ENCODE data around the gene PIP5KL1. TPM values are rescaled to one million over a fixed set of nuclear protein-coding genes. Genes with fewer than 3 reads are reported as not detected.
A peak's percentile ranks its signal among the peaks of the same experiment; 100 is the strongest.

The PIP5KL1 gene
- total RNA-seq, 3 donors from 2014 or later (not counting 1 experiment from before 2014, with no cell fraction given) = 0.52 to 1.4 (median 0.97) TPM

DNA sequence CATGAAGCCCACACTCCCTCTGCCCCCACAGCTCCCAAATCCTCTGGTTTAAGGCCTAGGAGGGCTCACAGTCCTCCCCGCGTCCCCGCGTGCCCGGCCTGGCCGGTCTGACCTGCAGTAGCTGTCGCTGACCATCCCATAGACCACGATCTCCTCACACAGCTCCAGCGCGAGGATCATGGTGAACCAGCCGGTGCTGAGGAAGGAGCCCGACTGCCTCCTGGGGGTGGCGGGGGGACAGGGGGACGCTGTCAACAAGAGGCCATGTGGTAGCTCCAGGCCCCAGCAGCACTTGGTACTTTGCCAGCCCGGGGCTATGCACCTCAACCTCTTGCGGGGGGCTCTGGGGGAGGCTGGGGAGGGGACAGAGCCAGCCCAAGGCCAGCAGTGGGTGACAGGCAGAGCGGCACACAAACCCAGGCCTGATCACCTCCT, 20.7 kb downstream of the PIP5KL1 start:
- H3K4me3 ChIP-seq (ENCODE audit: low read length) = no peak overlapping the region
- no peak for ATAC-seq
- peaks cover 16 to 30% of the 10 kb centered on the region in 2 donors for H3K4me1 Mint-ChIP-seq
- H3K9me3 Mint-ChIP-seq = no peaks in the 10 kb centered on the region
- H3K27ac ChIP-seq (ENCODE audit: low read length) = peak overlapping the region; percentile 18
- H3K9me3 ChIP-seq (ENCODE audit: control insufficient read depth, insufficient read depth, low read length) = no peaks in the 10 kb centered on the region
- peaks cover 36% of the 10 kb centered on the region for H3K36me3 ChIP-seq (ENCODE audit: control insufficient read depth, insufficient read depth, low read length)
- H3K27me3 Mint-ChIP-seq (ENCODE audit: low read depth in 2 of 2) = no peaks in the 10 kb centered on the region
- intact Hi-C loops (cut with micrococcal nuclease) = loop anchor here (10.0 kb wide), 1 partner anchor 685 kb away; no protein-coding TSS in a partner anchor
- no peak overlapping the region for H3K27ac Mint-ChIP-seq
- H3K4me3 Mint-ChIP-seq = no peak overlapping the region
- DNase-seq = no peak
- WGBS (ENCODE audit: insufficient coverage) = 79% methylated on average over 17 of the region's 17 CpGs
- H3K4me1 ChIP-seq (ENCODE audit: control insufficient read depth, insufficient read depth, low read length) = peaks cover 44% of the 10 kb centered on the region
- no peaks in the 10 kb centered on the region for H3K27me3 ChIP-seq (ENCODE audit: control insufficient read depth, insufficient read depth, low read length)
- TF ChIP-seq, protein P1, sequence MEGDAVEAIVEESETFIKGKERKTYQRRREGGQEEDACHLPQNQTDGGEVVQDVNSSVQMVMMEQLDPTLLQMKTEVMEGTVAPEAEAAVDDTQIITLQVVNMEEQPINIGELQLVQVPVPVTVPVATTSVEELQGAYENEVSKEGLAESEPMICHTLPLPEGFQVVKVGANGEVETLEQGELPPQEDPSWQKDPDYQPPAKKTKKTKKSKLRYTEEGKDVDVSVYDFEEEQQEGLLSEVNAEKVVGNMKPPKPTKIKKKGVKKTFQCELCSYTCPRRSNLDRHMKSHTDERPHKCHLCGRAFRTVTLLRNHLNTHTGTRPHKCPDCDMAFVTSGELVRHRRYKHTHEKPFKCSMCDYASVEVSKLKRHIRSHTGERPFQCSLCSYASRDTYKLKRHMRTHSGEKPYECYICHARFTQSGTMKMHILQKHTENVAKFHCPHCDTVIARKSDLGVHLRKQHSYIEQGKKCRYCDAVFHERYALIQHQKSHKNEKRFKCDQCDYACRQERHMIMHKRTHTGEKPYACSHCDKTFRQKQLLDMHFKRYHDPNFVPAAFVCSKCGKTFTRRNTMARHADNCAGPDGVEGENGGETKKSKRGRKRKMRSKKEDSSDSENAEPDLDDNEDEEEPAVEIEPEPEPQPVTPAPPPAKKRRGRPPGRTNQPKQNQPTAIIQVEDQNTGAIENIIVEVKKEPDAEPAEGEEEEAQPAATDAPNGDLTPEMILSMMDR (IDR thresholded peaks at IDR 0.05) = no peak
- no peaks in the 10 kb centered on the region for H3K36me3 Mint-ChIP-seq

DNA sequence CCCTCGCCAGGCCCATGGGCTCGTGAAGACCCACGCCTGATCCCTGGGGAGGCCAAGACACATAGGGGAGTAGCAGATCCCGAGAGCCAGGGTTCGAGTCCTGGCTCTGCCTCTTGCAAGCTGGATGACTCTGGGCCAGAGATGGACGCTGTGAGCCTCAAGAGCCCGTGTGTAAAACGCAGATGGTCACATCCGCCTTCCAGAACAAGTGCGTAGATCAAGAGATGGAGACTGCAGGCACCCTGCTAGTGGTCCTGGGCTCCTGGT, 22.0 kb downstream of the PIP5KL1 start:
- H3K27me3 Mint-ChIP-seq (ENCODE audit: low read depth in 2 of 2) = no peaks in the 10 kb centered on the region
- no peak overlapping the region for H3K4me3 ChIP-seq (ENCODE audit: low read length)
- intact Hi-C loops (cut with micrococcal nuclease) = no loop called here
- H3K36me3 Mint-ChIP-seq = no peaks in the 10 kb centered on the region
- H3K4me3 Mint-ChIP-seq = no peak overlapping the region
- DNase-seq = no peak
- no peaks in the 10 kb centered on the region for H3K27me3 ChIP-seq (ENCODE audit: control insufficient read depth, insufficient read depth, low read length)
- H3K27ac Mint-ChIP-seq = no peak overlapping the region
- H3K36me3 ChIP-seq (ENCODE audit: control insufficient read depth, insufficient read depth, low read length) = peaks cover 30% of the 10 kb centered on the region
- H3K9me3 Mint-ChIP-seq = no peaks in the 10 kb centered on the region
- 96% methylated on average over 10 of the region's 10 CpGs for WGBS (ENCODE audit: insufficient coverage)
- peaks cover 53% of the 10 kb centered on the region for H3K4me1 ChIP-seq (ENCODE audit: control insufficient read depth, insufficient read depth, low read length)
- ATAC-seq = no peak
- H3K9me3 ChIP-seq (ENCODE audit: control insufficient read depth, insufficient read depth, low read length) = no peaks in the 10 kb centered on the region
- no peak overlapping the region for H3K27ac ChIP-seq (ENCODE audit: low read length)
- H3K4me1 Mint-ChIP-seq = peaks cover 27 to 43% of the 10 kb centered on the region in 2 donors
- TF ChIP-seq, protein P1 (IDR thresholded peaks at IDR 0.05) = no peak

DNA sequence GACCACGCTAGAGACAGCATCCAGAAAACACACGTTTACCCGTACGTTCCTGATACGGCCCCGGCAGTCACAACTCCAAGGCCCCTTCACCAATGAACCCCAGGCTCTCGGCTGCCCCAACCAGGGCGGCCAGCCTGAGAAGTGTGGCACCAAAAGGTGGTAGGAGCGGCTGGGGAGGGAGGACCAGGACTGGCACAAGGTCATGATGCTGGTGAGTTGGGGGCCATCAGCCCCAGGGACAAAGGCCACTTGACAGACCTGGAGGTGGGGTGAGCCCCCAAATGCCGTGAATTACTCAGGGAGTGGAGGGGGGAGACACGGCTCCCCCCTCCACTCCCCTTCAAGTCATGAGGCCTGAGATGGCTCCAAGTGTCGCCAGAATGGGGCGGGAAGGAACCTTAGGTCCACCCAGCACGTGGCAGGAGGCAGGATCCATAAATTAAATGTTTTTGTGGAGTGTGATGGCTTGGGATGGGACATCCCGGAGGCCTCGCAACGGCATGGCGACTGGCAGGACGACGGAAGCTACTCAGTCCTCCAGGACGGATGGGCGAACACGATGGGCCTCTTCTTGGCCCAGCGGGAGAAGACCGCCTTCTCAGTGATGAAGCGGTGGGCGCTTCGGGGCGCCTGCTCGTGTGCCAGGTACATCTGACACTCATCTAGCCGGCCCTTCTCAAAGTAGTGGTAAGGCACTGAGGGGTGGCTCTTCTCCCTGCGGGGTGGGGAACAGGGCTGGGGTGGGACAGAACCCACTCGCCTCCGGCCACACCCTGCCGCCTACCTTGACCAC, 22.5 kb downstream of the PIP5KL1 start:
- H3K36me3 Mint-ChIP-seq = no peaks in the 10 kb centered on the region
- H3K4me3 ChIP-seq (ENCODE audit: low read length) = no peak overlapping the region
- DNase-seq (no peak), ATAC-seq (no peak)
- intact Hi-C loops (cut with micrococcal nuclease) = no loop called here
- peaks cover 58% of the 10 kb centered on the region for H3K4me1 ChIP-seq (ENCODE audit: control insufficient read depth, insufficient read depth, low read length)
- H3K9me3 Mint-ChIP-seq = no peaks in the 10 kb centered on the region
- no peaks in the 10 kb centered on the region for H3K9me3 ChIP-seq (ENCODE audit: control insufficient read depth, insufficient read depth, low read length)
- WGBS (ENCODE audit: insufficient coverage) = 89% methylated on average over 35 of the region's 35 CpGs
- no peaks in the 10 kb centered on the region for H3K27me3 ChIP-seq (ENCODE audit: control insufficient read depth, insufficient read depth, low read length)
- H3K4me1 Mint-ChIP-seq = peaks cover 32 to 48% of the 10 kb centered on the region in 2 donors
- H3K27ac ChIP-seq (ENCODE audit: low read length) = peak overlapping the region; percentile 96
- peak overlapping the region; percentile 100 for H3K27ac Mint-ChIP-seq
- no peaks in the 10 kb centered on the region for H3K27me3 Mint-ChIP-seq (ENCODE audit: low read depth in 2 of 2)
- H3K4me3 Mint-ChIP-seq = no peak overlapping the region
- peaks cover 29% of the 10 kb centered on the region for H3K36me3 ChIP-seq (ENCODE audit: control insufficient read depth, insufficient read depth, low read length)
- TF ChIP-seq, protein P1 (IDR thresholded peaks at IDR 0.05) = no peak
